ENCODE results near the gene UCP2.

GRCh38 chr11:73944085-73944484 lies 38.6 kb downstream of the UCP2 start:
- no peak for TF ChIP-seq CTCF (IDR thresholded peaks at IDR 0.05)
- TF ChIP-seq ELF4 (CRISPR knock-in tag; IDR thresholded peaks at IDR 0.05; ENCODE audit: low read depth), result no peak
- TF ChIP-seq USF2 (CRISPR knock-in tag; IDR thresholded peaks at IDR 0.05), result no peak
- TF ChIP-seq ARID4B (CRISPR knock-in tag; IDR thresholded peaks at IDR 0.05; ENCODE audit: borderline replicate concordance), result no peak
- TF ChIP-seq CREM (CRISPR knock-in tag; IDR thresholded peaks at IDR 0.05), result no peak
- TF ChIP-seq CREB1 (CRISPR knock-in tag; IDR thresholded peaks at IDR 0.05), result no peak
- TF ChIP-seq TCF7 (CRISPR knock-in tag; IDR thresholded peaks at IDR 0.05; ENCODE audit: low read depth), result no peak
- TF ChIP-seq ZNF512 (CRISPR knock-in tag; IDR thresholded peaks at IDR 0.05; ENCODE audit: borderline replicate concordance), result no peak
- no peak for TF ChIP-seq ZBTB21 (CRISPR knock-in tag; IDR thresholded peaks at IDR 0.05; ENCODE audit: borderline replicate concordance)
- no peak for TF ChIP-seq PRDM15 (CRISPR knock-in tag; IDR thresholded peaks at IDR 0.05)
- TF ChIP-seq MAX (CRISPR knock-in tag; IDR thresholded peaks at IDR 0.05), result no peak
- TF ChIP-seq E2F5 (CRISPR knock-in tag; IDR thresholded peaks at IDR 0.05), result no peak
- no peak for TF ChIP-seq ESRRA (CRISPR knock-in tag; IDR thresholded peaks at IDR 0.05; ENCODE audit: borderline replicate concordance)
- no peak for TF ChIP-seq NR3C1 (CRISPR knock-in tag; conservative IDR thresholded peaks at IDR 0.05; ENCODE audit: low read depth)

Measured in WTC11 (cell line).